Colonic mucosa (tissue), 4 donors: ENCODE results near the gene CNNM3. TPM values are rescaled to one million over a fixed set of nuclear protein-coding genes. Genes with fewer than 3 reads are reported as not detected.

ENCODE experiments used
- DNase-seq: peaks from one replicate; pipeline ENCODE4 v3.0.0-alpha.2; 2020
- H3K27ac ChIP-seq: fragments of 200-600 bp; one replicate; pipeline ENCODE4 v1.8.0; 2021
- H3K27me3 ChIP-seq: fragments of 200-600 bp; one replicate; pipeline ENCODE4 v1.8.0; 2021
- H3K36me3 ChIP-seq: fragments of 200-600 bp; one replicate; pipeline ENCODE4 v1.8.0; 2021
- H3K4me1 ChIP-seq: fragments of 200-600 bp; one replicate; pipeline ENCODE4 v1.8.0; 2021; ENCODE audit warnings: mild to moderate bottlenecking
- H3K4me3 ChIP-seq: fragments of 200-600 bp; one replicate; pipeline ENCODE4 v1.8.0; 2021
- H3K9ac ChIP-seq, 2 donors: one replicate each; pipeline ENCODE4 v1.7.0; 2013; ENCODE audit warnings: control low read depth in 2 of 2, low read depth in 2 of 2, low read length in 2 of 2
- H3K9me3 ChIP-seq: fragments of 200-600 bp; one replicate; pipeline ENCODE4 v1.8.0; 2021
- CTCF ChIP-seq: fragments of 200-600 bp; IDR thresholded peaks from one replicate; pipeline ENCODE4 v1.8.0; 2022; ENCODE audit warnings: antibody characterized with exemption, mild to moderate bottlenecking
- intact Hi-C: fragments of 100-400 bp; cut with DNase I; formaldehyde crosslinking; loops from one replicate; pipeline ENCODE4 v1.14.1; 2022
- total RNA-seq, 2 donors: library from RNA; stranded (reverse); fragmentation: NEBNext Ultra II Directional in 1 of 2; extraction: Animal tissue kit (Norgen Biotek cat#: 25700) in 1 of 2; gene quantifications; one replicate each; pipeline ENCODE4 v1.2.1, GENCODE V29; 2021
- donor health status: healthy.
- donor health status: DM: no; HTN: no; CAD: no.
- donor health status: DM: no; HTN: no; CAD: no.

CNNM3 gene
- total RNA-seq, 2 donors from 2014 or later, result 24.4 to 33.0 TPM

- H3K4me1 ChIP-seq, result peaks cover 5% of the 10 kb centered on the region
- no peak overlapping the region for H3K4me3 ChIP-seq
- TF ChIP-seq CTCF, result no peak
- intact Hi-C loops, result no loop called here
- H3K9me3 ChIP-seq, result no peaks in the 10 kb centered on the region
- H3K9ac ChIP-seq, result no peak overlapping the region
- no peaks in the 10 kb centered on the region for H3K36me3 ChIP-seq
- no peak for DNase-seq
- no peak overlapping the region for H3K27ac ChIP-seq
- H3K27me3 ChIP-seq, result no peaks in the 10 kb centered on the region
Observed at GRCh38 chr2:96878171-96878570, 62.1 kb downstream of the CNNM3 start.

- intact Hi-C loops, result no loop called here
- Histone ChIP-seq H3K9ac (no peak overlapping the region), H3K27ac (no peak overlapping the region), H3K36me3 (no peaks in the 10 kb centered on the region), H3K4me1 (peaks cover 2% of the 10 kb centered on the region), H3K27me3 (no peaks in the 10 kb centered on the region), H3K9me3 (no peaks in the 10 kb centered on the region), H3K4me3 (no peak overlapping the region)
- DNase-seq, result no peak
- no peak for TF ChIP-seq CTCF
Observed at GRCh38 chr2:96878796-96879544, 62.9 kb downstream of the CNNM3 start.

GRCh38 chr2:96879545-96880040 is 63.5 kb downstream of the CNNM3 start:
- Histone ChIP-seq H3K4me1 (no peaks in the 10 kb centered on the region), H3K4me3 (no peak overlapping the region), H3K27ac (no peak overlapping the region), H3K9me3 (no peaks in the 10 kb centered on the region), H3K9ac (no peak overlapping the region), H3K27me3 (no peaks in the 10 kb centered on the region), H3K36me3 (no peaks in the 10 kb centered on the region)
- TF ChIP-seq CTCF, result no peak
- intact Hi-C loops, result no loop called here
- no peak for DNase-seq

GRCh38 chr2:96880891-96881273 is 64.8 kb downstream of the CNNM3 start:
- Histone ChIP-seq H3K4me3 (no peak overlapping the region), H3K4me1 (no peaks in the 10 kb centered on the region), H3K27me3 (no peaks in the 10 kb centered on the region), H3K9me3 (no peaks in the 10 kb centered on the region), H3K36me3 (no peaks in the 10 kb centered on the region), H3K27ac (no peak overlapping the region), H3K9ac (no peak overlapping the region)
- no peak for TF ChIP-seq CTCF
- intact Hi-C loops, result no loop called here
- no peak for DNase-seq

GRCh38 chr2:96881349-96882195 is 65.5 kb downstream of the CNNM3 start:
- Histone ChIP-seq H3K36me3 (no peaks in the 10 kb centered on the region), H3K4me3 (no peak overlapping the region), H3K9me3 (no peaks in the 10 kb centered on the region), H3K27me3 (no peaks in the 10 kb centered on the region), H3K9ac (no peak overlapping the region), H3K27ac (no peak overlapping the region), H3K4me1 (no peaks in the 10 kb centered on the region)
- TF ChIP-seq CTCF, result no peak
- intact Hi-C loops, result no loop called here
- no peak for DNase-seq
